ENCODE data around the gene ZDHHC22.

Gene ZDHHC22

DNA sequence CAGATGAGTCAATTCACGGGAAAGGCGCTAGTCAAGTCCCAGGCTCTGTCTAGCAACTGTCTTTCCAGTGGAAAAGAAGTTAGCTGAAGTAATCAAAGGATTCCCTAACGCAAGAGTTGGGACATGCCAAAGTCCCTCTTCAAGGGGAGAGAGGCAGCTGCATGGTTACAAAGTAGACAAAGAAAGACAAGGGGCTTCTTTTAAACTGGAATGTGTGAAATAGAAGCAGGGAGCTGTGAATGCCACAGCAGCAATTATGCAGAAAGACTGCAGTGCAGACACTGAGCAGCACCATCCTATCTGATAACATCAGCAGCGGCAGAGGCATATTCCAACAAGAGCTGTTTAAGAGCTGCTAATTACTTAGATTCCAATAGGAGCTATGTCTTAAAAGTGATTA, 56.1 kb downstream of the ZDHHC22 start:
- TF ChIP-seq, protein P1, sequence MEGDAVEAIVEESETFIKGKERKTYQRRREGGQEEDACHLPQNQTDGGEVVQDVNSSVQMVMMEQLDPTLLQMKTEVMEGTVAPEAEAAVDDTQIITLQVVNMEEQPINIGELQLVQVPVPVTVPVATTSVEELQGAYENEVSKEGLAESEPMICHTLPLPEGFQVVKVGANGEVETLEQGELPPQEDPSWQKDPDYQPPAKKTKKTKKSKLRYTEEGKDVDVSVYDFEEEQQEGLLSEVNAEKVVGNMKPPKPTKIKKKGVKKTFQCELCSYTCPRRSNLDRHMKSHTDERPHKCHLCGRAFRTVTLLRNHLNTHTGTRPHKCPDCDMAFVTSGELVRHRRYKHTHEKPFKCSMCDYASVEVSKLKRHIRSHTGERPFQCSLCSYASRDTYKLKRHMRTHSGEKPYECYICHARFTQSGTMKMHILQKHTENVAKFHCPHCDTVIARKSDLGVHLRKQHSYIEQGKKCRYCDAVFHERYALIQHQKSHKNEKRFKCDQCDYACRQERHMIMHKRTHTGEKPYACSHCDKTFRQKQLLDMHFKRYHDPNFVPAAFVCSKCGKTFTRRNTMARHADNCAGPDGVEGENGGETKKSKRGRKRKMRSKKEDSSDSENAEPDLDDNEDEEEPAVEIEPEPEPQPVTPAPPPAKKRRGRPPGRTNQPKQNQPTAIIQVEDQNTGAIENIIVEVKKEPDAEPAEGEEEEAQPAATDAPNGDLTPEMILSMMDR (IDR thresholded peaks at IDR 0.05; ENCODE audit: insufficient read depth, low read length, poor library complexity, severe bottlenecking), result no peak
- TF ChIP-seq EZH2phosphoT487 (conservative IDR thresholded peaks at IDR 0.05; ENCODE audit: low read length), result no peak
- H3F3A ChIP-seq (ENCODE audit: insufficient read depth), result no peaks in the 10 kb centered on the region
- H3K4me2 ChIP-seq (ENCODE audit: low read depth, low read length, poor library complexity, severe bottlenecking), result no peak overlapping the region
- H2AFZ ChIP-seq (ENCODE audit: low read depth, low read length, severe bottlenecking), result no peak overlapping the region
- H4K20me1 ChIP-seq (ENCODE audit: low read depth, low read length), result no peaks in the 10 kb centered on the region
- no peaks in the 10 kb centered on the region for H3K79me2 ChIP-seq (ENCODE audit: insufficient read depth, low read length)
- no peak overlapping the region for H3K9ac ChIP-seq (ENCODE audit: low read length)
- no peaks in the 10 kb centered on the region for H3K27me3 ChIP-seq (ENCODE audit: low read length)
- no peak overlapping the region for H3K4me3 ChIP-seq (ENCODE audit: insufficient read depth, low read length, poor library complexity, severe bottlenecking)
- no peaks in the 10 kb centered on the region for H3K9me3 ChIP-seq (ENCODE audit: insufficient read depth, low read length)
- no peaks in the 10 kb centered on the region for H3K36me3 ChIP-seq (ENCODE audit: low read length)
- no peak overlapping the region for H3K27ac ChIP-seq (ENCODE audit: low read depth, low read length)
- H3K9me2 ChIP-seq (replicated peaks; ENCODE audit: insufficient read depth, low read length), result no peaks in the 10 kb centered on the region

DNA sequence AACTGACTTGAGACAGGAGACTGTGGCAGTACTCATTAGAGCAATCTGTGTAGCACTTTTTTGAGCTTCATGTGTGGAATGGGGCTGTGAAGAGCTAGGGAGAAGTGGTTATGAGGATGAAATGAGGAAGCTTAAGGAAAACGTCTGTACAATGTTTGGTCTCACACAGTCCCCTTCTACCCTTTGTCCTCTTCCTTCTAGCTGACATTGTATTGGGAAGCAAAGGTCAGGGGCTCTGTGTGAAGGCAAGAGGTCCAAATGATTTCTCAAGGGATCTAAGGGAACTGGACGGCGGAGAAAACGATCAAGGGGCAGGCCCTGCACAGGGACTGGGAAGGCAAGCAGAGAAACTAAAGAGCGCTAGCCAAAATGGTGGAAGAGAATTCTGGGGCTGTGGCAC, 56.6 kb downstream of the ZDHHC22 start:
- H3K4me3 ChIP-seq (ENCODE audit: insufficient read depth, low read length, poor library complexity, severe bottlenecking), result no peak overlapping the region
- H4K20me1 ChIP-seq (ENCODE audit: low read depth, low read length), result no peaks in the 10 kb centered on the region
- H3K9ac ChIP-seq (ENCODE audit: low read length), result no peak overlapping the region
- TF ChIP-seq, protein P1 (IDR thresholded peaks at IDR 0.05; ENCODE audit: insufficient read depth, low read length, poor library complexity, severe bottlenecking), result no peak
- TF ChIP-seq EZH2phosphoT487 (conservative IDR thresholded peaks at IDR 0.05; ENCODE audit: low read length), result no peak
- no peaks in the 10 kb centered on the region for H3K36me3 ChIP-seq (ENCODE audit: low read length)
- no peaks in the 10 kb centered on the region for H3K79me2 ChIP-seq (ENCODE audit: insufficient read depth, low read length)
- H3K9me2 ChIP-seq (replicated peaks; ENCODE audit: insufficient read depth, low read length), result no peaks in the 10 kb centered on the region
- H3K27me3 ChIP-seq (ENCODE audit: low read length), result no peaks in the 10 kb centered on the region
- no peak overlapping the region for H2AFZ ChIP-seq (ENCODE audit: low read depth, low read length, severe bottlenecking)
- no peaks in the 10 kb centered on the region for H3F3A ChIP-seq (ENCODE audit: insufficient read depth)
- H3K9me3 ChIP-seq (ENCODE audit: insufficient read depth, low read length), result no peaks in the 10 kb centered on the region
- H3K4me2 ChIP-seq (ENCODE audit: low read depth, low read length, poor library complexity, severe bottlenecking), result no peak overlapping the region
- no peak overlapping the region for H3K27ac ChIP-seq (ENCODE audit: low read depth, low read length)

DNA sequence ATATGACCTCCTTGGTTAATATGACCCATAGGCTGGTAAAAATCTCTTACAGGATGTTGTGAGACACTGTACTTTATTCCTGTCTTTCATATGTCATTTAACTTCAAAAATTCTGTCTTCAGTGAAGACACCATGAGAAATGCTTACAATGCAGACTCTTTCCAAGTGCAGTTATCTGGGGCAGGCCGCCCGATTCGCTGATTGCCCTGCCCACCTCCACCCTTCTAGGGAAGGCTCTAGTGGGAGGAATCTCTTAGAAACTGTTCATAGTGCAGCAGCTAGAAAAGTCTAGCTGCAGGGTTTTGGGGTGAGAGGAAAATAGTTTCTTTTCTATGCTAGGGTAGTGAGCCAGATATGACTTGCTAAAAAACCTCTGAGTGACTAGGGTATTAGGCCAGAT, 58.5 kb downstream of the ZDHHC22 start:
- H3K36me3 ChIP-seq (ENCODE audit: low read length), result no peaks in the 10 kb centered on the region
- H3K27ac ChIP-seq (ENCODE audit: low read depth, low read length), result no peak overlapping the region
- no peak overlapping the region for H3K9ac ChIP-seq (ENCODE audit: low read length)
- H3K4me2 ChIP-seq (ENCODE audit: low read depth, low read length, poor library complexity, severe bottlenecking), result no peak overlapping the region
- no peaks in the 10 kb centered on the region for H3K9me2 ChIP-seq (replicated peaks; ENCODE audit: insufficient read depth, low read length)
- no peaks in the 10 kb centered on the region for H3K27me3 ChIP-seq (ENCODE audit: low read length)
- H3K79me2 ChIP-seq (ENCODE audit: insufficient read depth, low read length), result no peaks in the 10 kb centered on the region
- no peak overlapping the region for H2AFZ ChIP-seq (ENCODE audit: low read depth, low read length, severe bottlenecking)
- no peaks in the 10 kb centered on the region for H3K9me3 ChIP-seq (ENCODE audit: insufficient read depth, low read length)
- H3K4me3 ChIP-seq (ENCODE audit: insufficient read depth, low read length, poor library complexity, severe bottlenecking), result no peak overlapping the region
- no peaks in the 10 kb centered on the region for H3F3A ChIP-seq (ENCODE audit: insufficient read depth)
- TF ChIP-seq, protein P1 (IDR thresholded peaks at IDR 0.05; ENCODE audit: insufficient read depth, low read length, poor library complexity, severe bottlenecking), result no peak
- TF ChIP-seq EZH2phosphoT487 (conservative IDR thresholded peaks at IDR 0.05; ENCODE audit: low read length), result no peak
- H4K20me1 ChIP-seq (ENCODE audit: low read depth, low read length), result no peaks in the 10 kb centered on the region
